ENCODE data around the gene NHLRC1.

GRCh38 chr6:18171871-18172270, 49.4 kb upstream of the NHLRC1 start:
- TF ChIP-seq CTCF (IDR thresholded peaks at IDR 0.05 in 2 of 3, conservative IDR thresholded peaks at IDR 0.05 in 1 of 3; ENCODE audit: control insufficient read depth in 2 of 3, extremely low read depth in 1 of 3, insufficient read depth in 1 of 3, low read depth in 3 of 3, low read length in 3 of 3) (no peak), JUND (IDR thresholded peaks at IDR 0.05; ENCODE audit: low read depth, low read length) (no peak), RAD21 (IDR thresholded peaks at IDR 0.05; ENCODE audit: insufficient read depth, low read depth, low read length) (no peak), EZH2 (IDR thresholded peaks at IDR 0.05; ENCODE audit: borderline replicate concordance, control insufficient read depth, low read depth, low read length) (no peak), POLR2A (IDR thresholded peaks at IDR 0.05; ENCODE audit: low read depth, low read length) (no peak), ZNF274 (IDR thresholded peaks at IDR 0.05; ENCODE audit: insufficient read depth, insufficient read length) (no peak), TAF1 (IDR thresholded peaks at IDR 0.05; ENCODE audit: borderline replicate concordance, low read depth, low read length) (no peak), SP1 (IDR thresholded peaks at IDR 0.05; ENCODE audit: low read depth, low read length) (no peak), ZBTB40 (IDR thresholded peaks at IDR 0.05; ENCODE audit: borderline replicate concordance) (no peak), ELK1 (IDR thresholded peaks at IDR 0.05; ENCODE audit: low read depth, low read length) (no peak), USF2 (IDR thresholded peaks at IDR 0.05; ENCODE audit: borderline replicate concordance, low read depth, low read length) (no peak), IKZF1 (conservative IDR thresholded peaks at IDR 0.05) (no peak), EED (IDR thresholded peaks at IDR 0.05; ENCODE audit: low read depth) (no peak)

Measured in GM12878 (cell line).